Loucy (cell line): ENCODE data around the gene RGS3.

Source experiments
- H2AFZ ChIP-seq: fragments of 200-600 bp; sonication (generic); 2 replicates; pipeline ENCODE4 v1.6.0; 2016; ENCODE audit warnings: antibody characterized with exemption, mild to moderate bottlenecking, low read length, moderate library complexity
- H3F3A ChIP-seq: fragments of 200-600 bp; 2 replicates; pipeline ENCODE4 v1.6.0; 2016; ENCODE audit warnings: antibody characterized with exemption, low read depth, mild to moderate bottlenecking
- H3K27me3 ChIP-seq: fragments of 200-600 bp; sonication (generic); 2 replicates; pipeline ENCODE4 v1.6.1; 2014; ENCODE audit warnings: low read length, mild to moderate bottlenecking; ENCODE audit not compliant: insufficient read depth, poor library complexity, severe bottlenecking
- H3K36me3 ChIP-seq: fragments of 200-600 bp; sonication (generic); 2 replicates; pipeline ENCODE4 v1.6.1; 2016; ENCODE audit warnings: low read length; ENCODE audit not compliant: insufficient read depth
- H3K4me1 ChIP-seq: fragments of 200-600 bp; sonication (generic); 2 replicates; pipeline ENCODE4 v1.5.1; 2014; ENCODE audit warnings: low read length, mild to moderate bottlenecking; ENCODE audit not compliant: insufficient read depth, poor library complexity, severe bottlenecking
- H3K4me2 ChIP-seq: fragments of 200-600 bp; sonication (generic); 2 replicates; pipeline ENCODE4 v1.6.0; 2014; ENCODE audit warnings: antibody characterized with exemption, low read length, low read depth, mild to moderate bottlenecking; ENCODE audit not compliant: poor library complexity, severe bottlenecking
- H3K4me3 ChIP-seq: fragments of 200-600 bp; sonication (generic); 2 replicates; pipeline ENCODE4 v1.5.1; 2014; ENCODE audit warnings: low read length, mild to moderate bottlenecking, mixed read lengths; ENCODE audit not compliant: poor library complexity, severe bottlenecking
- H3K79me2 ChIP-seq: fragments of 200-600 bp; sonication (generic); 2 replicates; pipeline ENCODE4 v1.6.1; 2014; ENCODE audit warnings: low read length; ENCODE audit not compliant: insufficient read depth
- H3K9ac ChIP-seq: fragments of 200-600 bp; sonication (generic); 2 replicates; pipeline ENCODE4 v1.6.0; 2014; ENCODE audit warnings: mild to moderate bottlenecking, low read depth, low read length, moderate library complexity; ENCODE audit not compliant: poor library complexity, severe bottlenecking
- H3K9me2 ChIP-seq: fragments of 200-600 bp; sonication (generic); replicated peaks from 2 replicates; pipeline ENCODE4 v1.6.1; 2016; ENCODE audit warnings: low read depth, low read length, mixed read lengths
- H3K9me3 ChIP-seq: fragments of 200-600 bp; sonication (generic); 2 replicates; pipeline ENCODE4 v1.6.1; 2014; ENCODE audit warnings: mild to moderate bottlenecking, antibody characterized with exemption, low read length, low read depth; ENCODE audit not compliant: insufficient read depth
- H4K20me1 ChIP-seq: fragments of 200-600 bp; sonication (generic); 2 replicates; pipeline ENCODE4 v1.6.0; 2014; ENCODE audit warnings: antibody characterized with exemption, low read length, mild to moderate bottlenecking; ENCODE audit not compliant: insufficient read depth, poor library complexity, severe bottlenecking
- EZH2phosphoT487 ChIP-seq: fragments of 200-600 bp; IDR thresholded peaks from 2 replicates; pipeline ENCODE4 v1.6.1; 2018; ENCODE audit warnings: antibody characterized with exemption, mild to moderate bottlenecking, moderate library complexity, borderline replicate concordance
- TF ChIP-seq, protein P1 (sequence below): fragments of 200-600 bp; sonication (generic); conservative IDR thresholded peaks from 2 replicates; pipeline ENCODE4 v1.5.1; 2014; ENCODE audit warnings: mild to moderate bottlenecking, antibody characterized with exemption, low read length

The RGS3 gene

DNA sequence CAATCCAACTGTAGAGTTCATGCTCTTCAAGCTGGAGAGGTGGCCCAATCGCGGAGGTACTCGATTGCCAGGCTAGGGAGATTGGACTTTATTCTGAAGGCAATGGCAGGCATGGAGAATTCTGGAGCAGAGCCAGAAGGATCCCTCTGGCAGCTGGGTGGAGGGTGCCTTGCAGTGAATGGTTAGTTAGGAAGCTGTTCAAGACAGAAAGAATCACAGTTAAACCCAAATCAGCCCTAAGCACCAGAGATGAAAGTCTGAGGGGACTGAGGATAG is 182.4 kb downstream of the RGS3 start:
- H3F3A ChIP-seq, result no peaks in the 10 kb centered on the region
- no peak overlapping the region for H2AFZ ChIP-seq
- no peaks in the 10 kb centered on the region for H3K36me3 ChIP-seq
- H3K4me3 ChIP-seq, result no peak overlapping the region
- no peak overlapping the region for H3K9ac ChIP-seq
- TF ChIP-seq, protein P1, sequence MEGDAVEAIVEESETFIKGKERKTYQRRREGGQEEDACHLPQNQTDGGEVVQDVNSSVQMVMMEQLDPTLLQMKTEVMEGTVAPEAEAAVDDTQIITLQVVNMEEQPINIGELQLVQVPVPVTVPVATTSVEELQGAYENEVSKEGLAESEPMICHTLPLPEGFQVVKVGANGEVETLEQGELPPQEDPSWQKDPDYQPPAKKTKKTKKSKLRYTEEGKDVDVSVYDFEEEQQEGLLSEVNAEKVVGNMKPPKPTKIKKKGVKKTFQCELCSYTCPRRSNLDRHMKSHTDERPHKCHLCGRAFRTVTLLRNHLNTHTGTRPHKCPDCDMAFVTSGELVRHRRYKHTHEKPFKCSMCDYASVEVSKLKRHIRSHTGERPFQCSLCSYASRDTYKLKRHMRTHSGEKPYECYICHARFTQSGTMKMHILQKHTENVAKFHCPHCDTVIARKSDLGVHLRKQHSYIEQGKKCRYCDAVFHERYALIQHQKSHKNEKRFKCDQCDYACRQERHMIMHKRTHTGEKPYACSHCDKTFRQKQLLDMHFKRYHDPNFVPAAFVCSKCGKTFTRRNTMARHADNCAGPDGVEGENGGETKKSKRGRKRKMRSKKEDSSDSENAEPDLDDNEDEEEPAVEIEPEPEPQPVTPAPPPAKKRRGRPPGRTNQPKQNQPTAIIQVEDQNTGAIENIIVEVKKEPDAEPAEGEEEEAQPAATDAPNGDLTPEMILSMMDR, result no peak
- TF ChIP-seq EZH2phosphoT487, result no peak
- no peak overlapping the region for H3K4me2 ChIP-seq
- H3K27me3 ChIP-seq, result peaks cover 11% of the 10 kb centered on the region
- H3K9me2 ChIP-seq, result no peaks in the 10 kb centered on the region
- no peaks in the 10 kb centered on the region for H3K79me2 ChIP-seq
- no peaks in the 10 kb centered on the region for H3K4me1 ChIP-seq
- H3K9me3 ChIP-seq, result no peaks in the 10 kb centered on the region
- H4K20me1 ChIP-seq, result no peaks in the 10 kb centered on the region

DNA sequence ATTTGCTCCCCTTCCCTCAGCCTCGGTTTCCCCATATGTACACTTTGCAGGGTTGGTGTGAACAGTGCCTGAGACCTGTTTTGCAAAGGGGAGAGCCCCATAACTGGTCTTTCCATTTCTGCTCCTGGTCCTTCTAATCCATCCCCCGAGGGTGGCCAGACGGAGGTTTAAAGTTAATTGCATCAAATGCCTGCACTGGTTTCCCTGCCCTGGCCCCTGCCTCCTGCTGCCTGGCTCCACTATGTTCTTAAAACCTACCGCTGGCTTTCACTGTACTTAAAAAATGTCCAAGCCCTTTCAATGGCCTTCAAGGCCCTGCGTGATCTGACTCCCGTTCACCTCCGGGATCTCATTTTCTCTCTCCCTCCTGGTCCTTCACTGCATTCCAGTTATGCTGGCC is 183.0 kb downstream of the RGS3 start:
- peaks cover 11% of the 10 kb centered on the region for H3K27me3 ChIP-seq
- no peaks in the 10 kb centered on the region for H3F3A ChIP-seq
- H4K20me1 ChIP-seq, result no peaks in the 10 kb centered on the region
- H2AFZ ChIP-seq, result no peak overlapping the region
- H3K9me3 ChIP-seq, result no peaks in the 10 kb centered on the region
- no peaks in the 10 kb centered on the region for H3K9me2 ChIP-seq
- H3K9ac ChIP-seq, result no peak overlapping the region
- no peaks in the 10 kb centered on the region for H3K79me2 ChIP-seq
- H3K36me3 ChIP-seq, result no peaks in the 10 kb centered on the region
- no peak overlapping the region for H3K4me3 ChIP-seq
- no peaks in the 10 kb centered on the region for H3K4me1 ChIP-seq
- TF ChIP-seq EZH2phosphoT487, result no peak
- TF ChIP-seq, protein P1, result no peak
- H3K4me2 ChIP-seq, result no peak overlapping the region
